Endodermal cell (in vitro differentiated cells): ENCODE measurements around the gene YIPF1. TPM values are rescaled to one million over a fixed set of nuclear protein-coding genes. Genes with fewer than 3 reads are reported as not detected.

Experiments used
- DNase-seq: peaks from one replicate; pipeline ENCODE4 v3.0.0-alpha.2; 2017
- H3K27ac ChIP-seq: 2 replicates; pipeline ENCODE4 v1.5.1; 2013; ENCODE audit warnings: mild to moderate bottlenecking, low read depth, low read length, moderate library complexity
- H3K27me3 ChIP-seq: 2 replicates; pipeline ENCODE4 v1.6.1; 2013; ENCODE audit warnings: mild to moderate bottlenecking, low read length, moderate library complexity; ENCODE audit not compliant: insufficient read depth, control insufficient read depth, poor library complexity, severe bottlenecking
- H3K36me3 ChIP-seq: 2 replicates; pipeline ENCODE4 v1.7.0; 2013; ENCODE audit warnings: mild to moderate bottlenecking, low read length, moderate library complexity; ENCODE audit not compliant: control insufficient read depth, insufficient read depth
- H3K4me1 ChIP-seq: one replicate; pipeline ENCODE4 v1.7.0; 2013; ENCODE audit warnings: low read length; ENCODE audit not compliant: control insufficient read depth, insufficient read depth
- H3K4me3 ChIP-seq: 2 replicates; pipeline ENCODE4 v1.5.1; 2013; ENCODE audit warnings: mild to moderate bottlenecking, low read length, moderate library complexity
- H3K9ac ChIP-seq: 2 replicates; pipeline ENCODE4 v1.6.1; 2013; ENCODE audit warnings: mild to moderate bottlenecking, low read length, moderate library complexity; ENCODE audit not compliant: poor library complexity, severe bottlenecking; ENCODE audit errors: extremely low read depth
- H3K9me3 ChIP-seq: 2 replicates; pipeline ENCODE4 v1.6.1; 2013; ENCODE audit warnings: mild to moderate bottlenecking, low read length, moderate library complexity; ENCODE audit not compliant: control insufficient read depth
- H3K27ac Mint-ChIP-seq: 2 replicates; pipeline ENCODE4 v1.8.0; 2020; ENCODE audit warnings: mixed read lengths
- H3K27me3 Mint-ChIP-seq: 2 replicates; pipeline ENCODE4 v1.8.0; 2021; ENCODE audit warnings: mild to moderate bottlenecking, mixed read lengths; ENCODE audit not compliant: insufficient read depth
- H3K36me3 Mint-ChIP-seq: 2 replicates; pipeline ENCODE4 v1.8.0; 2020; ENCODE audit warnings: low read depth, mixed read lengths
- H3K4me1 Mint-ChIP-seq: 2 replicates; pipeline ENCODE4 v1.8.0; 2020; ENCODE audit warnings: mixed read lengths
- H3K4me3 Mint-ChIP-seq: 2 replicates; pipeline ENCODE4 v1.8.0; 2020; ENCODE audit warnings: mild to moderate bottlenecking, moderate library complexity, mixed read lengths
- H3K9me3 Mint-ChIP-seq: 2 replicates; pipeline ENCODE4 v1.8.0; 2020; ENCODE audit warnings: mild to moderate bottlenecking, mixed read lengths
- CTCF ChIP-seq: fragments of 200-600 bp; sonication (generic); conservative IDR thresholded peaks from 2 replicates; pipeline ENCODE4 v1.5.0; 2021; ENCODE audit warnings: antibody characterized with exemption, mild to moderate bottlenecking
- WGBS, 2 experiments: methylation state at CpG; one replicate each; pipeline versions ENCODE4 v1.1.5 to v1.1.7; 2013; ENCODE audit warnings: missing lambda C conversion rate in 2 of 2, mixed read lengths in 1 of 2; ENCODE audit not compliant: insufficient coverage in 1 of 2, insufficient read length in 1 of 2; 5-methylcytosine and 5-hydroxymethylcytosine counted together
- total RNA-seq, 2 donors: library from RNA; stranded (reverse); fragmentation: NEBNext Ultra II Directional in 1 of 2; extraction: Animal tissue kit (Norgen Biotek cat#: 25700) in 1 of 2; gene quantifications; 2 replicates in 1 of 2; 3 replicates in 1 of 2; pipeline ENCODE4 v1.2.1, GENCODE V29; 2021

Gene YIPF1
- total RNA-seq, 2 donors from 2014 or later = 32.7 to 32.8 TPM

- Histone ChIP-seq H3K4me1 (peaks cover 9% of the 10 kb centered on the region), H3K27me3 (no peaks in the 10 kb centered on the region), H3K4me3 (no peak overlapping the region), H3K9ac (no peak overlapping the region), H3K9me3 (peaks cover 40% of the 10 kb centered on the region), H3K36me3 (peaks cover 43% of the 10 kb centered on the region), H3K27ac (no peak overlapping the region)
- 100% methylated on average over 1 to 3 of the region's 3 CpGs for WGBS, 2 experiments
- no peak for DNase-seq
- Mint-ChIP-seq H3K27me3 (no peaks in the 10 kb centered on the region), H3K27ac (no peak overlapping the region), H3K36me3 (peaks cover 55% of the 10 kb centered on the region), H3K4me1 (peaks cover 10% of the 10 kb centered on the region), H3K9me3 (peaks cover 33% of the 10 kb centered on the region), H3K4me3 (no peak overlapping the region)
- no peak for TF ChIP-seq CTCF
Observed at GRCh38 chr1:53930932-53931331, 41.3 kb upstream of the YIPF1 start.

- peaks cover 9% of the 10 kb centered on the region for H3K4me1 ChIP-seq
- peaks cover 10% of the 10 kb centered on the region for H3K4me1 Mint-ChIP-seq
- no peak overlapping the region for H3K4me3 Mint-ChIP-seq
- H3K27me3 Mint-ChIP-seq = no peaks in the 10 kb centered on the region
- WGBS, 2 experiments = 86% methylated on average over 2 of the region's 2 CpGs; no CpG with 5 or more reads in 1 of the 2 experiments
- H3K9me3 ChIP-seq = peaks cover 29% of the 10 kb centered on the region
- no peak overlapping the region for H3K4me3 ChIP-seq
- TF ChIP-seq CTCF = no peak
- peaks cover 37% of the 10 kb centered on the region for H3K36me3 ChIP-seq
- peak overlapping the region; percentile 29 for H3K9ac ChIP-seq
- peaks cover 56% of the 10 kb centered on the region for H3K36me3 Mint-ChIP-seq
- no peaks in the 10 kb centered on the region for H3K27me3 ChIP-seq
- peak overlapping the region; percentile 64 for H3K27ac Mint-ChIP-seq
- no peak overlapping the region for H3K27ac ChIP-seq
- DNase-seq = no peak
- peaks cover 22% of the 10 kb centered on the region for H3K9me3 Mint-ChIP-seq
Observed at GRCh38 chr1:53929246-53929960, 39.8 kb upstream of the YIPF1 start.

- Mint-ChIP-seq H3K36me3 (peaks cover 51% of the 10 kb centered on the region), H3K27ac (no peak overlapping the region), H3K9me3 (peaks cover 8% of the 10 kb centered on the region)
Observed at GRCh38 chr1:53927376-53927881, 37.8 kb upstream of the YIPF1 start.

More at GRCh38 chr1:53927376-53927881, 37.8 kb upstream of the YIPF1 start:
- Histone ChIP-seq H3K27ac (no peak overlapping the region), H3K4me1 (peaks cover 9% of the 10 kb centered on the region), H3K4me3 (no peak overlapping the region), H3K9me3 (peaks cover 9% of the 10 kb centered on the region), H3K9ac (no peak overlapping the region), H3K27me3 (no peaks in the 10 kb centered on the region), H3K36me3 (peaks cover 38% of the 10 kb centered on the region)
- no peak for DNase-seq
- 100% methylated on average over 2 of the region's 2 CpGs; no CpG with 5 or more reads in 1 of the 2 experiments for WGBS, 2 experiments
- Mint-ChIP-seq H3K4me1 (peaks cover 10% of the 10 kb centered on the region), H3K27me3 (no peaks in the 10 kb centered on the region), H3K4me3 (no peak overlapping the region)
- no peak for TF ChIP-seq CTCF
